HG03095 (cell line): ENCODE results near the gene MYO9B.
A peak's percentile ranks its signal among the peaks of the same experiment; 100 is the strongest.

Experiments
- ATAC-seq: cut with Tn5 transposase; IDR thresholded peaks from one replicate; pipeline ENCODE4 v1.9.1; 2021; ENCODE audit warnings: moderate library complexity; ENCODE audit not compliant: unreplicated experiment

The MYO9B gene

GRCh38 chr19:17209126-17210036 lies 133.8 kb downstream of the MYO9B start:
- no peak for ATAC-seq

- no peak for ATAC-seq
Measured at GRCh38 chr19:17210296-17210695, 134.7 kb downstream of the MYO9B start.

DNA sequence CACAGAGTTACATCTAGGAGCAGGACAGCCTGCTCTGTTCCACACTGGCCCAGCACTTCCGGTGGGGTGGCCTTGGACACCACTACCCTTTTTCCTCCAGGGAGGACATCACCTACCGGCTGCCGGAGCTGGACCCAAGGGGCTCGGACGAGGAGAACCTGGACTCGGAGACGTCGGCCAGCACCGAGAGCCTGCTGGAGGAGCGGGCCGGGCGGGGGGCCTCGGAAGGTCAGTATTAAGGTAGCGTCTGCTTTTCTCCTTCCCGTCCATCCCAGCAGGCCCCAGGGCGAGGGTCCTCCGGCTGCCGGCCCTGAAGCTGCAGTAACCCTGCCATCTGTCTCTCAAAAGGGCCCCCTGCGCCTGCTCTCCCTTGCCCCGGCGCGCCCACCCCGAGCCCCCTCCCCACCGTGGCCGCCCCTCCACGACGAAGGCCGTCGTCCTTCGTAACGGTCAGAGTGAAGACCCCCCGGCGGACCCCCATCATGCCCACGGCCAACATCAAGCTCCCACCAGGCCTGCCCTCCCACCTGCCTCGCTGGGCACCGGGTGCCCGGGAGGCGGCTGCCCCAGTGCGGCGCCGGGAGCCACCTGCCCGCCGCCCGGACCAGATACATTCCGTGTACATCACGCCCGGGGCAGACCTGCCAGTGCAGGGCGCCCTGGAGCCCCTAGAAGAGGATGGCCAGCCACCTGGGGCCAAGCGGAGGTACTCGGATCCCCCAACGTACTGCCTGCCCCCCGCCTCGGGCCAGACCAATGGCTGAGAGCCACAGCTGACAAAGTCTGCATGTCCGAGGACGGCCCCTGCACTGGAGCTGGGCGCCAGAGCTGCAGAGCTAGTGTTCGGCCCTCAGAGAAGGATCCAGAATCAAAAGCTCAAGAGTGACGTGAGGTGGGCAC lies 136.2 kb downstream of the MYO9B start:
- ATAC-seq: no peak

DNA sequence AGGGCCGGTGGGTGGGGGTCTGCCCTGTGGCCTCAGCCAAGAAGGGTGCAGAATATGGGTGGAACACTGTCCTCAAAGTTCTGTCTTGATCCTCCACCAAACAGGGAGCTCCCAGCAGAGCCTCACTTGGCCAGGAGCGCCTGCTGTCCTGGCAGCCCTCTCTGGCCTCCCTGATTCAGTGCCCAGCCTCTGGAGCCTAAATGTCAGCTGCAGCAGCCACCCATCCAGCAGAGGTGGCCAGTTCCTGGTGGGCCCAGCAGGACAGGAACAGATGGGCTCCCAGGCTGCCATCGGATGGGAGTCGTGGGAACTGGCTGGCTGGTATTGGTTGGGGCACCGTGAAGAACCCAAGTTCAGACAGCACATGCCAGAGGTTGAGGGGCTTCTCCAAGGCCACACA lies 137.8 kb downstream of the MYO9B start:
- ATAC-seq: no peak

DNA sequence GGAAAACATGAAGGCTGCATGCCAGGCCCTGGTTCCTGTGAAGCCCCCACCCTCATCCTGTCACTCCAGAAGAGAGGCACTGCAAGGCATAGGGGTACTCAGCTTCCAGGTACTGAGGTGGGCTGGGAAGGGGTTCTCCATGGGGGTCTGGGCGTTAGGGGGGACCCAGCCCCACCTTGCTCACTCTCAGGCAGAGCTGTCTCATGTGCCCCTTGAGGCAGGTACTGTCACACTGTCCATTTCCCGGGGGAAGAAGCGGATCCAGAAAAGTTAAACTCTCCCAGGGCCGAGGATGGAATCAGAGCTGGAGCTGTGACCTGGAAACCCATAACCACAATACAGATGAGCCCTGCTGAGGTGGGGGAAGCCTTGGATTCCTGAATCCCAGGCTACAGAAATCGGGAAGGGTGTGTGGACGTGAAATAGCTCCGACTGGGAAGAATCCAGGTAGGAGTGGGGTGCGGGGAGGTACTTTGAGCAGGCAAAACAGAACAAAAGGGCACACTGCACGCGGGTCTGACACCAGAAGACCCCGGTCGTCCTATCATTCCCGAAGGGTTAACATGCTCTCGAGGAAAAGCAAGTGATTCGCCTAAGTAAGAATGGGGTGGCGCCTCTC lies 139.0 kb downstream of the MYO9B start:
- no peak for ATAC-seq

DNA sequence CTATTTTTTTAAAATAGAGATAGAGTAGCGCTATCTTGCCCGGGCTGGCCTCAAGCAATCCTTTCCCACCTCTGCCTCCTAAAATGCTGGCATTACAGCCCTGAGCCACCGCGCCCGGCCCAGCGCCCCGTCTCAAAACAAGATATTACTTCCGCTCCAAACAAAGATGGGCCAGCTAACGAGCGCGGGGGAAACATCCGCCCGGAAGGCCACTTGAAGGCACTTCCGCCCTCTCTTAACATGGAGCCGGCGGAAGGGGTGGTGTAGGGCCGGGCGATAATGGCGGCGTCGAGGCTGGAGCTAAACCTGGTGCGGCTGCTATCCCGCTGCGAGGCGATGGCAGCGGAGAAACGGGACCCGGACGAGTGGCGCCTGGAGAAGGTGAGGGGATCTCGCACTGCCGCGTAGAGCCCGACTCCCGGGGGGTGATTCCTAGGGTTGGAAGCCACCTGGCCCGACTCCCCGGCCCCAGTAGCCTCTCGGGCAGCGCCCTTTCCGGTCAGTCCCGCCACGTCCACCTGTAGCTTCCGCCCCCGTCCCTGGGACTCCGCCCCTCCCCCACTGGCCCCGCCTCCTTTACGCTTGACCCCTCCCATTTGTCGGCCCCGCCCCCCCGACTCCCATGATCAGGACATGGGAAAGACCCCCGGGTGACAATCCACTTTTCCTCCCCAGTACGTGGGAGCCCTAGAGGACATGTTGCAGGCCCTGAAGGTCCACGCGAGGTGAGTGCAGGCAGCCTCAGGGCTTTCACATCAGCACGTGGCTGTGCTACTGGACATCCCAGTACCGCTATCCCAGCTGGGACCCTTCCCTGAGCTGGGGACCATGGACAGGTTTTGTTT lies 139.8 kb downstream of the MYO9B start, which contains the start of gene USE1:
Gene USE1, plus strand, starts transcription at position 231 of the 845 bp plus-strand sequence. Its CDS starts 49 bp downstream, at position 280.
- peak; percentile 73 for ATAC-seq

DNA sequence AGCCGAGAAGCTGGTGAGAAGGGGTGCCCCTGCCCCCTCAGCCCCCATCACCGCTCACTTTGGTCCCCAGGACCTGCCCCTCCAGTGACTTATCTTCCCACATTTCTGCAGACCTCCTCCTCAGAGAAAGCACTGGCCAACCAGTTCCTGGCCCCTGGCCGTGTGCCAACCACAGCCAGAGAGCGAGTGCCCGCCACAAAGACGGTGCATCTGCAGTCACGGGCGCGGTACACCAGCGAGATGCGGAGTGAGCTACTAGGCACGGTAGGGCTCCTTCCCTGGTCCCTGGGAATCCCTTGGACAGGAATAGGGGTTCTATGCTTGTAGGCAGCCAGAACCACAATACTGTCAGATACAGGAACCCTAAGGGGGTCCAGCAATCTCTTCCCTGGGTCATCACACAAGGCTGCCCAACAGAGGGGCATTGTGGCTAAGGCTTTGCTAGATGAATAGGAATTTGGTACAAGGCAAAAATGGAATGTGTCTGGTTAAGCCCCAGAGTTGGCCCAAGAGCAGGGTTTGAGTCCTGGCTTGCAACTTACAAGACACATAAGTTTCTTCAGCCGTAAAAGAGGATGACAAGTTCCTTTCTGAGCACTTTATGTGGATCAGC lies 140.6 kb downstream of the MYO9B start:
- no peak for ATAC-seq

DNA sequence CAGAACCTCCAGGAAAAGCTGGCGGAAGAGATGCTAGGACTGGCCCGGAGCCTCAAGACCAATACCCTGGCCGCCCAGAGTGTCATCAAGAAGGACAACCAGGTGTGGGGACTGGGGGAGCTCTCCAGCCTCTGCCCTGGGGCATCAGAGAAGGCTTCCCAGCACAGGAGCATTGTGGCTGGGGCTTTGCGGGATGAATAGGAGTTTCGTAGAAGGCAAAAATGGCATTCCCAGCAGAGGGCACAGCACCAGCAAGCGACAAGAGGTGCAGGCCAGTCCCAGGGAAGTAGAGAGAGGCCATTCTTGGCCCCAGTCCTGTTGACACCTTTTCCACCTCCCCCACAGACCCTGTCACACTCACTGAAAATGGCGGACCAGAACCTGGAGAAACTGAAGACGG lies 143.7 kb downstream of the MYO9B start:
- no peak for ATAC-seq

GRCh38 chr19:17220207-17220758 lies 144.7 kb downstream of the MYO9B start:
- ATAC-seq: no peak

GRCh38 chr19:17225053-17225452 lies 149.5 kb downstream of the MYO9B start:
- ATAC-seq: no peak

- peak; percentile 78 for ATAC-seq
Measured at GRCh38 chr19:17226002-17226933, 150.7 kb downstream of the MYO9B start, which contains the start of gene OCEL1. OCEL1 (plus strand) TSS chr19:17226226; CDS start chr19:17226248, 22 bp downstream.

- no peak for ATAC-seq
Measured at GRCh38 chr19:17227798-17228367, 152.3 kb downstream of the MYO9B start.

DNA sequence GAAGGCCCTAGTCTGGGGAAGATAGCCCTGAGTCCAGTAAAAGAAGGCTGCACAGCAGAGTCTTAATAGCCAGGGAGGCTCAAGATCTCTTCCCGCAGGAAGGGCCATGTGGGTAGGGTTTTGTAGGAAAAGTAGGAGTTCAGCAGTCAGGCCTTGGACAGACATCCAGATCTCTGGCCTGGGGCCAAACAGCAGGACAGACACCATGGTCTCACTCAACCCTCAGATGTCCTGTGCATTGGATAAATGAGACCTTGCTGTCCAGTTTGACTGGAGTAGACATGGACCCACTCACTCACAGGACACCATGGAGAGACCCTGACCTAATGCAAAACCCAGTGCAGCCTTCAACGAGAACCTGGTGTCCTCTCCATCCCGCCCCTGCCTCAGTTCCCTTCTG lies 154.3 kb downstream of the MYO9B start:
- ATAC-seq: no peak

GRCh38 chr19:17232258-17232657 lies 156.7 kb downstream of the MYO9B start:
- no peak for ATAC-seq

DNA sequence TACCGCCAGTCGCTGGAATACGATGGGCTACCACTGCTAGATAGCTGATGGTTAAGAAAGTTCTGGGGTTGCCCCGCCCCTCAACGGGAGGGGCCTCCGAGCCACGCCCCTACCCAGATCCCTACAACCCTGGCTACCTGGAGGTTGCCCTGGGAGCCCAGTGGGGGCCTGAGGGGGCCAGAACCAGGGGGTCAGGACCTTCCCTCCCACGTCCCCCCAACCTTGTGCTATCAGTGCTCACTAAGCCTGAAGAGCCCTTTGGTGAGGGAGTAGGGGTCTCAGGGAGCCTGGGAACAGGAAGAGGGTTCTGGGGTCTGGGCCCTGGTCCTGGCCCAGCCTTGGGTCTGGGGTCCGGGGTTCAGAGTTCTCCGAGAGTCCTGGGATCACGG lies 159.3 kb downstream of the MYO9B start:
- ATAC-seq: peak; percentile 55

DNA sequence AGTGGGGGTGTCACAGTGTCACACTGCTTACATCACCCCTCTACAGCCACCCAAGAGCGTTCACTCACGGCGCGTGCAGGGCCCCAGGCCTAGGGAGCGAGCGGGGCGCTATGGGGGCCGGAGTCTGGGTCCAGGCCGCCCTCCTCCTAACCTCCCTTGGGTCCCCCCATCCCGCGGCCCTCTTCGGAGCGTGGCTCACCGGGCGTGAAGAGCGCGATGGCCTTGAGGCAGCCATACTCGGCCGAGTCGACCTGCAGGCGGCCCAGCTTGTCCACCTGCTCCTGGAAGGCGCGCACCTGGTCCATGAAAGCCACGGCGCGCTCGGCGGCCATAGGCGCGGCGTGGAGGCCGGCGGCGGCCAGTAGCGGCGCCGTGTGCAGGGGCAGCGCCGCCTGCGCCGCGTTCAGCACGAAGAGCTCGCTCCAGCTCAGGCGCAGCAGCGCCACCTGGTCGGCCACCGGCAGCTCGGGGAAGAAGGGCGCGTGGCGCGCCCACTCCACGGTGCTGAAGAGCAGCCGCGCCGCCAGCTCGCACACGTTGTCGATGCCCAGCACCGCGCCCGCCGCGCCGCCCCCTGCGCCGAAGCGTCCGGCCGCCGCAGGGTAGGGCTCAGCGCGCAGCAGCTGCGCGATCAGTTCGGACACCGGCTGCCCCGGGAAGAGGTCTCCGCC lies 159.9 kb downstream of the MYO9B start:
- peak; percentile 43 for ATAC-seq

GRCh38 chr19:17235971-17236777 lies 160.6 kb downstream of the MYO9B start:
- peak; percentile 7 for ATAC-seq
